Lower leg skin (tissue), 3 donors: ENCODE results near the gene HOXC13.

Experiments used
- POLR2A ChIP-seq, 2 donors: fragments of 450-650 bp; IDR thresholded peaks; one replicate each; pipeline ENCODE4 v1.6.1; 2016 to 2017; ENCODE audit warnings: antibody characterized with exemption in 2 of 2, mild to moderate bottlenecking in 1 of 2, moderate library complexity in 1 of 2
- TF ChIP-seq, protein P1 (sequence below), 3 donors: fragments of 450-650 bp; IDR thresholded peaks; one replicate each; pipeline ENCODE4 v1.5.1; 2016; ENCODE audit warnings: antibody characterized with exemption in 3 of 3, mild to moderate bottlenecking in 3 of 3, moderate library complexity in 2 of 3

DNA sequence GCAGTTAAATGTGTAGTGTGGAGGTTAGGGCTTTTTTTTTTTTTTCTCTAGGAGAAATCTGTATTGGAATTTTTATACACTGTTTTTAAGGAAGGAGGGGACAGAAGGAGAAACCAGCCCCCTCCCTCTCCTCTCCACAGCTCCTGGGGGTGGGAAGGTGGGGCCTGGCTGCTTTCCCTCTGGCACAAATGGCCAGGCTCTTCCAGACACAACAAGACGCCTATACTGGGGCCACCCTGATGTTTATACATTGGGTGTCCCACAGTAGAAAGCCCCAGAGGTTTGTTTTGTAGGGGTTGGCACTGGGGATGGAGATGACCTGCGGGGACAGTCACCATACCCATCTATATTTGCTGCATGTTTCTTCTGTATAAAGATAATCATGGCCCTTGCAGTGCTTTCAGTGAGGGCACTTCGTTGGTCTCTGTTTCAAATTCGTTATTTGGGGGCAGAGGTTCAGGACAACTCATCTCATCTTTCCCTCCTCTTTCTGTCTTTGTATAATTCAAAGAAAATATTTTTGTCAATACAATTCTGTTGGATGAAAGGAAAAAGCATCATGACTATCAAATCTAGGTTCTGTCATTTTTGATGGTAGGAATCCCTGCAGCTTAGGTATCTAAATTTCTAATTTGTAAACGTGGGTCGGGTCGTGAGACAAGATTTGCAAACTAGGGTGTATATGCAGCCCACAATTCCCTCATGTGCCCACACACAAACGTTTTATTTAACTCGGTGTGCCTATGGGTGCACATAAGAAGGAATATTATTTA, 38.4 kb downstream of the HOXC13 start:
- TF ChIP-seq POLR2A (IDR thresholded peaks at IDR 0.05): no peak
- TF ChIP-seq, protein P1, sequence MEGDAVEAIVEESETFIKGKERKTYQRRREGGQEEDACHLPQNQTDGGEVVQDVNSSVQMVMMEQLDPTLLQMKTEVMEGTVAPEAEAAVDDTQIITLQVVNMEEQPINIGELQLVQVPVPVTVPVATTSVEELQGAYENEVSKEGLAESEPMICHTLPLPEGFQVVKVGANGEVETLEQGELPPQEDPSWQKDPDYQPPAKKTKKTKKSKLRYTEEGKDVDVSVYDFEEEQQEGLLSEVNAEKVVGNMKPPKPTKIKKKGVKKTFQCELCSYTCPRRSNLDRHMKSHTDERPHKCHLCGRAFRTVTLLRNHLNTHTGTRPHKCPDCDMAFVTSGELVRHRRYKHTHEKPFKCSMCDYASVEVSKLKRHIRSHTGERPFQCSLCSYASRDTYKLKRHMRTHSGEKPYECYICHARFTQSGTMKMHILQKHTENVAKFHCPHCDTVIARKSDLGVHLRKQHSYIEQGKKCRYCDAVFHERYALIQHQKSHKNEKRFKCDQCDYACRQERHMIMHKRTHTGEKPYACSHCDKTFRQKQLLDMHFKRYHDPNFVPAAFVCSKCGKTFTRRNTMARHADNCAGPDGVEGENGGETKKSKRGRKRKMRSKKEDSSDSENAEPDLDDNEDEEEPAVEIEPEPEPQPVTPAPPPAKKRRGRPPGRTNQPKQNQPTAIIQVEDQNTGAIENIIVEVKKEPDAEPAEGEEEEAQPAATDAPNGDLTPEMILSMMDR (IDR thresholded peaks at IDR 0.05): no peak
